ENCODE measurements around the gene CDIPT. TPM values are rescaled to one million over a fixed set of nuclear protein-coding genes. Genes with fewer than 3 reads are reported as not detected.

The CDIPT gene
- total and polyA plus RNA-seq, 2 of the 4 experiments (the other 2 are of a cell fraction), result 47.1 to 100 TPM

- H2BK20ac ChIP-seq (ENCODE audit: low read depth, low read length), result no peak overlapping the region
- H3K9ac ChIP-seq (ENCODE audit: low read depth, low read length), result no peak overlapping the region
- peaks cover 9 to 46% of the 10 kb centered on the region in 2 experiments; a peak in 2 of 4 replicates for H3K79me1 ChIP-seq (ENCODE audit: low read depth in 1 of 2, low read length in 2 of 2)
- ChIA-PET POLR2A (ENCODE audit: unreplicated experiment) (no interaction called here), CTCF (no interaction called here)
- WGBS, 2 experiments (ENCODE audit: extremely low coverage in 2 of 2, insufficient read length in 1 of 2), result 50% methylated on average over 2 of the region's 10 CpGs; no CpG with 5 or more reads in 1 of the 2 experiments
- no peak overlapping the region for H4K91ac ChIP-seq (ENCODE audit: insufficient read depth, low read depth, low read length)
- no peak overlapping the region for H3K18ac ChIP-seq (ENCODE audit: low read depth, low read length)
- H3K27ac ChIP-seq (ENCODE audit: insufficient read depth, low read length), result no peak overlapping the region
- no peak overlapping the region for H2AK9ac ChIP-seq (replicated peaks; ENCODE audit: low read depth, low read length, poor library complexity)
- H2BK15ac ChIP-seq (ENCODE audit: low read depth, low read length), result no peak overlapping the region
- no TSS peak for BruUV-seq (replicated peaks)
- H3K4me3 ChIP-seq (ENCODE audit: insufficient read depth, low read depth, low read length), result no peak overlapping the region
- in situ Hi-C loops (cut with MboI; ENCODE audit: low sequenced_read_pairs), result no loop called here
- no peak overlapping the region for H2AFZ ChIP-seq (replicated peaks; ENCODE audit: low read length, poor library complexity)
- no peaks in the 10 kb centered on the region; the same call in 1 of the 2 replicates for H3K9me1 ChIP-seq (ENCODE audit: insufficient read depth, low read length)
- no peaks in the 10 kb centered on the region; the same call in 1 of the 2 replicates for H4K20me1 ChIP-seq (ENCODE audit: insufficient read depth, low read length)
- no peak overlapping the region for H4K5ac ChIP-seq (ENCODE audit: low read depth, low read length)
- ATAC-seq (ENCODE audit: low read depth) (no peak), DNase-seq (no peak)
- no peak overlapping the region for H2AK5ac ChIP-seq (ENCODE audit: low read depth, low read length)
- no peaks in the 10 kb centered on the region for H3K27me3 ChIP-seq (ENCODE audit: control insufficient read depth, insufficient read depth, low read length)
- no peak overlapping the region for H4K8ac ChIP-seq (ENCODE audit: low read depth in 2 of 2, low read length in 2 of 2)
- TF ChIP-seq SMC3 (IDR thresholded peaks at IDR 0.05; ENCODE audit: low read depth, low read length) (no peak), USF2 (IDR thresholded peaks at IDR 0.05; ENCODE audit: low read depth, low read length) (no peak), NFE2L2 (IDR thresholded peaks at IDR 0.05; ENCODE audit: low read depth, low read length) (no peak), CEBPB (IDR thresholded peaks at IDR 0.05; ENCODE audit: low read depth, low read length) (no peak), MAFK (IDR thresholded peaks at IDR 0.05; ENCODE audit: low read depth, low read length) (no peak), RFX5 (IDR thresholded peaks at IDR 0.05; ENCODE audit: low read depth, low read length) (no peak), ELK1 (IDR thresholded peaks at IDR 0.05; ENCODE audit: borderline replicate concordance, low read depth, low read length) (no peak), CTCF (conservative IDR thresholded peaks at IDR 0.05; ENCODE audit: low read depth, low read length) (no peak), MXI1 (IDR thresholded peaks at IDR 0.05; ENCODE audit: borderline replicate concordance, low read depth, low read length) (no peak)
- H3K36me3 ChIP-seq (ENCODE audit: control insufficient read depth, insufficient read depth, low read length), result peaks cover 76% of the 10 kb centered on the region
- intact Hi-C loops (cut with micrococcal nuclease), result no loop called here
- H3K4me2 ChIP-seq (ENCODE audit: low read depth, low read length), result no peak overlapping the region
- dilution Hi-C loops (cut with HindIII; ENCODE audit: low sequenced_read_pairs, unreplicated experiment), result no loop called here
- H2BK5ac ChIP-seq (ENCODE audit: low read depth, low read length, poor library complexity, severe bottlenecking), result no peak overlapping the region
- H3K14ac ChIP-seq (replicated peaks; ENCODE audit: low read depth, low read length), result no peak overlapping the region
- H3K9me3 ChIP-seq (ENCODE audit: control insufficient read depth, insufficient read depth, low read length), result no peaks in the 10 kb centered on the region
- no peak overlapping the region for H3K56ac ChIP-seq (ENCODE audit: extremely low read depth, insufficient read depth, low read length)
- H3K23ac ChIP-seq (ENCODE audit: low read depth, low read length), result no peak overlapping the region
- H2BK120ac ChIP-seq (ENCODE audit: low read depth, low read length), result no peak overlapping the region
- no peaks in the 10 kb centered on the region; the same call in none of the 2 replicates for H3K4me1 ChIP-seq (ENCODE audit: control insufficient read depth, insufficient read depth, low read length)
- H3K4ac ChIP-seq (ENCODE audit: low read depth, low read length), result no peak overlapping the region
Measured at GRCh38 chr16:29840240-29840639, 22.8 kb downstream of the CDIPT start.

Data from IMR-90 (cell line).